PC-3 (cell line): ENCODE measurements around the gene XPA.

Source experiments
- CTCF ChIP-seq: fragments of 300-600 bp; sonication (generic); conservative IDR thresholded peaks from 2 replicates; pipeline ENCODE4 v1.5.1; 2017; ENCODE audit warnings: antibody characterized with exemption, low read depth, mild to moderate bottlenecking, low read length
- EZH2 ChIP-seq: fragments of 300-600 bp; sonication (generic); IDR thresholded peaks from one replicate; pipeline ENCODE4 v1.6.1; 2017; ENCODE audit warnings: antibody characterized with exemption, mild to moderate bottlenecking, low read length; ENCODE audit not compliant: unreplicated experiment
- EZH2phosphoT487 ChIP-seq: fragments of 300-600 bp; sonication (generic); IDR thresholded peaks from 2 replicates; pipeline ENCODE4 v1.6.1; 2018; ENCODE audit warnings: mild to moderate bottlenecking, antibody characterized with exemption, low read length, borderline replicate concordance

- TF ChIP-seq CTCF (no peak), EZH2 (no peak), EZH2phosphoT487 (no peak)
Measured at GRCh38 chr9:97705354-97705950, 8.3 kb upstream of the XPA start.
